Stimulated activated naive CD4-positive, alpha-beta T cell (primary cell): Measurements from ENCODE around the gene DMBT1.

Source experiments
- DNase-seq, 6 experiments: peaks; one replicate each; lab custom pipeline; 2025; lab: John Stamatoyannopoulos, UW

Gene DMBT1

GRCh38 chr10:122548407-122549085, 12.0 kb upstream of the DMBT1 start:
- no peak for DNase-seq

DNA sequence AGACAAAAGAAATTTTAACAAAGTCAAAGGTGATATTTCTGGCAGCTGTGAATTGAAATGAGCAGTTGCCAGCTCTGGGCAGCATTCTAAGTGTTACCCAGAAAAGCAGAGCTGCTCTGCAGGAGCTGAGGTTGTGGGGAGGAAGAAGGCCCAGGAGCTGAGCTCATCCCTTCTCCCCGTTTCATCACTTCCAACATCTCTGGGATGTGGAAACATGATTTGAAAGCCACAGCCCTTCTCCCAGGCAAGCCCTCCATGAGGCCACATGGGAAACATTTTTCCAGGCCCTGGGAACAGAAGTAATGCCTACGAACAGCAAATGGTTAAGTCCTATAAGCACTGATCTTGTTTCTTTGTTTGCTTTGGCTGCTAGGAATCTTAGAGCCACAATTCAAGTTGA, 10.9 kb upstream of the DMBT1 start:
- no peak for DNase-seq

GRCh38 chr10:122550427-122550826, 10.1 kb upstream of the DMBT1 start:
- no peak for DNase-seq

- DNase-seq: peak in 1 of 6 experiments; percentile 33
Observed at GRCh38 chr10:122550983-122551382, 9.6 kb upstream of the DMBT1 start.

GRCh38 chr10:122551450-122551849, 9.1 kb upstream of the DMBT1 start:
- DNase-seq: peak in 1 of 6 experiments; percentile 33

- no peak for DNase-seq
Observed at GRCh38 chr10:122553341-122553740, 7.2 kb upstream of the DMBT1 start.

- DNase-seq: no peak
Observed at GRCh38 chr10:122554131-122555036, 6.2 kb upstream of the DMBT1 start.

GRCh38 chr10:122555442-122555841, 5.1 kb upstream of the DMBT1 start:
- DNase-seq: no peak

GRCh38 chr10:122557516-122557915, 3.0 kb upstream of the DMBT1 start:
- no peak for DNase-seq

DNA sequence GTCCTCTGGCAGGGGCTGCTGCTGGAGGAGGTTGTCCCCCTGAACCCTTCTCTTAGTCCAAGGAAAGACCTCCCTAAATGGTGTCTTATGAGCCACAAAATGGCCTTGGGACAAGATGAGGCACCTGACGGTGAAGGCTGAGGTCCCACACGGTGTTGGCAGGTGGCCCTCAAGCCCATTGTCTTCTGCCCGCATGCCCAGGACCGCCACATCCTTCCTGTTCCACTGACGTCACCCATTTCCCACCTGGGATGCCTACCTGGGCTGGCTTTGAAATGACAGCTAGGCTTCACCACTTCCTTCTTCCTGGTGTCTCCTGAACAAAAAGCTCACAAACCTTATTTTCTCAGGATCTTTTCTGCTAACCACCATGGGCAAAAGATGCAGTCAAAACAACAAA, 2.1 kb upstream of the DMBT1 start:
- peak in 1 of 6 experiments; percentile 3 for DNase-seq

DNA sequence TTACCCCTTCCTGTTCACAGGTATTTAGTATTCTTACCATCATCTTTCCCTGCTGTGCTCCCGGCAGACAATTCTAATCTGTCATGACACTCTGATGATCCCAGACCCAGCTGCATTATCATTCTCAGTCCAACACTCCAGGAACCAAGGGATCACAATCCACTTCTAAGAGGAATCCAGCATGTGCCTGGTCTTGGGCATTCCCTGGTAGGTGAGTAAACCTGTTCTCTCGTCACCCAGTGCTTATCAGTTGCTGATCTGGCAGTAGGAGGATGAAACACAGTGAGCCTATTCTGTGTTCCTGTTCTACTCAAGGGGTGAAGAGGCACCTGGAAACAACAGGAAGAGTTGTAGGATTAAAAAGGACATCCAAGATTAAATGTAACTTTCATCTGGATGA, 1.3 kb upstream of the DMBT1 start:
- no peak for DNase-seq

GRCh38 chr10:122561212-122561611, 658 bp downstream of the DMBT1 start:
- no peak for DNase-seq

DNA sequence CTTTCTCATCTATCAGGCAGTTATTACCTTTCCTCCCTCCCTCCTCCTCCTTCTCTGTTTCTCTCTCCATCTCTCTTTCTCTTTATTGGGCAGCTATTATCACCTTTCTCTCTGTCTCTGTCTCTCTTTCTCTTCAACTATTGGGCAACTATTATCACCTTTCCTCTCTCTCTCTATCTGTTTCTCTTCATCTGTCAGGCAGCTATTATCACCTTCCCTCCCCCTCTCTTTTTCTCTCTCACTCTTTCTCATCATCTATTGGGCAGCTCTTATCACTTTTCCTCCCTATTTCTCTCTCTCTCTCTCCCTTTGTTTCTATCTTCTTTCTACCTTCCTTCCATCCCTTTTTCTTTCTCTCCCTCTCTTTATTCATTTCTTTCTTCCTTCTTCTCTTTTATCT, 1.2 kb downstream of the DMBT1 start:
- no peak for DNase-seq

- no peak for DNase-seq
Observed at GRCh38 chr10:122564980-122565379, 4.4 kb downstream of the DMBT1 start.

- DNase-seq: peak; percentile 11 to 62 (median 40)
Observed at GRCh38 chr10:122565766-122566206, 5.2 kb downstream of the DMBT1 start.

DNA sequence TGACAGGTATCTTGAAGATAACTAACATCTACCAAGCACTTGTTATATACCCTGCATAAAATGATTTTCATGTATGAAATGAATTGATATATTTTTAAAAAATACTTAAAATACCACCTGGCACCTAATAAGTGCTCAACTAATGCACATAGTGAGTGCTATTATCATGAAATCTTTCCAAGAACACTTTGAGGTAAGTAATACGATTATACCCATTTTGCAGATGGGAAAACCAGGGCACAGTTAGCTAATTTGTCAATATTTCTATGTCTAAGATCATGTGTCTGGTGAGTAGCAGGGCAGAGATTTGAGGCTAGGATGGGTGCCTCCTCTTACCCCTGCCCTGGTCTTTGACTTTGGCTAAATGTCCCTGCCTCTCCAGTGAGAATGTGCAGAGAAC, 6.1 kb downstream of the DMBT1 start:
- no peak for DNase-seq

GRCh38 chr10:122567056-122567660, 6.6 kb downstream of the DMBT1 start:
- no peak for DNase-seq

DNA sequence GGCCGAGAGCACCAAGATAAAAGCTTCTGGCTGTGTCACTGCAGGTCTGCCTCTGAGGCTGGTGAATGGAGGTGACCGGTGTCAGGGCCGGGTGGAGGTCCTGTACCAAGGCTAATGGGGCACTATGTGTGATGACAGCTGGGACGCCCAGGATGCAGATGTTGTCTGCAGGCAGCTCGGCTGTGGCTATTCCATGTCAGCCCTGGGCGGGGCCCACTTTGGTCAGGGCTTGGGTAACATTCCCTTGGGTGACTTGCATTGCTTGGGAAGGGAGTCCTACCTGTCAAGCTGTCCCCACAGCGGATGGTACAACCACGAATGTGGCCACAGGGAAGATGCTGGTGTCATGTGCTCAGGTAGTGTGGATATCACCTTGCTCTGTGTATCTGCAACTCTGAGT, 8.0 kb downstream of the DMBT1 start:
- DNase-seq: no peak

DNA sequence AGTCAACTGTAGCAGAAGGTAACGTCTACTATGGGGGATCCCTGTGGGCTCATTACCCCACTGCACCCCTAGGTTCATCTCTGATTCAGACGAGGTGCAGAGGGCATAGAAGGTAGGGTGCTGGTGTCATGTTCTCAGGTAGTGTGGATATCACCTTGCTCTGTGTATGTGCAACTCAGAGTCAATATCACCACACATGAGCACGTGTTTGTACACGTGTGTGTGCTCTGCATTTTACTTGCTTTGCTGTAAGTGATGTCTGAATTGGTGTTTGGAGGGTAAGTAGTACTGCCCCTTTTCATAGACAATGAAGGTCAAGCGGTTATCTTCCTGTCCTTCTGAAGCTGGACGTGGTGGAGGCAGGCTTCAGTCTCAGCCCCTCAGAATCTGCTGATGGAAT, 10.4 kb downstream of the DMBT1 start:
- no peak for DNase-seq

GRCh38 chr10:122571892-122572291, 11.3 kb downstream of the DMBT1 start:
- no peak for DNase-seq

DNA sequence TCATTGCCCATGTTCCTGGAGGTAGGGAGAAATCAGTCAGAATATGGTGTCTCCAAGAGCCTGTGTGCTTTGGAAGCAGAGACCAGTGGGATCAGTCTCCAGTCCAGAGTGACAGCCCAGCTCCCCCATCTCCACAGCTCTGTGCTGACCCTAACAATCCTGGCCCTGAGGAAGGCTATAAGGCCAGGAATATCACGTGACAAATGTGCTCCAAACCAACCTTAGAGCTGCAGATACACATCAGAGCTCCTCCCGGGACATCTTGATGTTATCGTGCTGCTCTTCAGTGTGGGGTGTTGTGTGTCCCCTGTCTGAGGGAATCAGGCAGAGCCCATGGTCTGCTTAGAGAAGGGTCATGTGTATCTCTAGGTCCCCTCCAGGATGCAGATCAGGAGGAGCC, 15.2 kb downstream of the DMBT1 start:
- no peak for DNase-seq

- no peak for DNase-seq
Observed at GRCh38 chr10:122576291-122576690, 15.7 kb downstream of the DMBT1 start.
